DOHH2 (cell line): ENCODE results near the gene FAM107B.

Experiments
- H3F3A ChIP-seq: fragments of 200-600 bp; sonication (generic), shearing (Covaris generic); 2 replicates; pipeline ENCODE4 v1.6.0; 2016; ENCODE audit warnings: antibody characterized with exemption, mild to moderate bottlenecking; ENCODE audit not compliant: control insufficient read depth, insufficient read depth
- H3K27ac ChIP-seq: fragments of 200-600 bp; sonication (generic); 2 replicates; pipeline ENCODE4 v1.5.1; 2014; ENCODE audit warnings: low read depth, mild to moderate bottlenecking, low read length, moderate library complexity
- H3K27me3 ChIP-seq: fragments of 200-600 bp; sonication (generic); 2 replicates; pipeline ENCODE4 v1.6.1; 2014; ENCODE audit warnings: mild to moderate bottlenecking, low read length, mixed read lengths; ENCODE audit not compliant: control insufficient read depth
- H3K36me3 ChIP-seq: fragments of 200-600 bp; sonication (generic); 2 replicates; pipeline ENCODE4 v1.6.1; 2014; ENCODE audit warnings: mild to moderate bottlenecking, low read length, moderate library complexity, mixed read lengths; ENCODE audit not compliant: control insufficient read depth
- H3K4me1 ChIP-seq: fragments of 200-600 bp; sonication (generic); 2 replicates; pipeline ENCODE4 v1.6.1; 2014; ENCODE audit warnings: mild to moderate bottlenecking, low read length, mixed read lengths; ENCODE audit not compliant: control insufficient read depth
- H3K4me2 ChIP-seq: fragments of 200-600 bp; sonication (generic); 2 replicates; pipeline ENCODE4 v1.6.0; 2014; ENCODE audit warnings: mild to moderate bottlenecking, low read length, moderate library complexity
- H3K4me3 ChIP-seq: fragments of 200-600 bp; sonication (generic); 2 replicates; pipeline ENCODE4 v1.5.1; 2014; ENCODE audit warnings: mild to moderate bottlenecking, low read length, mixed read lengths
- H3K79me2 ChIP-seq: fragments of 200-600 bp; sonication (generic); 2 replicates; pipeline ENCODE4 v1.6.1; 2014; ENCODE audit warnings: mild to moderate bottlenecking, low read length, mixed read lengths; ENCODE audit not compliant: control insufficient read depth
- H3K9me2 ChIP-seq: fragments of 200-600 bp; sonication (generic); replicated peaks from 2 replicates; pipeline ENCODE4 v1.6.1; 2014; ENCODE audit warnings: mild to moderate bottlenecking, low read length, mixed read lengths; ENCODE audit not compliant: control insufficient read depth
- H3K9me3 ChIP-seq: fragments of 200-600 bp; sonication (generic); 2 replicates; pipeline ENCODE4 v1.6.1; 2014; ENCODE audit warnings: antibody characterized with exemption, low read length, mixed read lengths; ENCODE audit not compliant: control insufficient read depth, insufficient read depth
- H4K20me1 ChIP-seq: fragments of 200-600 bp; sonication (generic); 2 replicates; pipeline ENCODE4 v1.6.0; 2014; ENCODE audit warnings: low read depth, mild to moderate bottlenecking, antibody characterized with exemption, low read length, moderate library complexity; ENCODE audit not compliant: control insufficient read depth, insufficient read depth
- EZH2phosphoT487 ChIP-seq: fragments of 200-600 bp; sonication (generic); IDR thresholded peaks from 2 replicates; pipeline ENCODE4 v1.6.1; 2017; ENCODE audit warnings: borderline replicate concordance, mild to moderate bottlenecking, antibody characterized with exemption, low read length, moderate library complexity, mixed read lengths
- TF ChIP-seq, protein P1 (sequence below): fragments of 200-600 bp; sonication (generic); IDR thresholded peaks from one replicate; pipeline ENCODE4 v1.5.1; 2014; ENCODE audit warnings: antibody characterized with exemption, mild to moderate bottlenecking, low read depth, low read length; ENCODE audit not compliant: poor library complexity, severe bottlenecking

FAM107B gene

DNA sequence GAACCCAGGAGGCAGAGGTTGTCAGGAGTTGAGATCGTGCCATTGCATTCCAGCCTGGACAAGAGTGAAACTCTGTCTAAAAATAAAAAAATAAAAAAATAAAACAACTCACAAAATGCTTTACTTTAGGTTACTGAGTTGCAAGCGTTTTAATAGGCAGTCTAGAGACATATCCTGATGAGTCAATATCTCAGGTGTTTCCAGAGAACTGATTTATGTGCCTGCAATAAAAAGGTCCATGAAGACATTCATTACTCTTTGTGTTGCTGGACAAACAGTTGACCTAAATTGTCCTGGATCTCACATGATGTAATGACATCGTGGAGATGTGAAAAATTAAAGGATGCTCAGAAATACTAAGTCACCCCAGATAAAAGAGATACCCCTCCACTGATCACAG is 31.6 kb upstream of the FAM107B start:
- Histone ChIP-seq H3K9me3 (no peaks in the 10 kb centered on the region), H3K4me1 (peaks cover 45% of the 10 kb centered on the region), H3K27me3 (no peaks in the 10 kb centered on the region), H3K27ac (no peak overlapping the region), H3K4me3 (no peak overlapping the region), H3K79me2 (no peaks in the 10 kb centered on the region), H3F3A (peaks cover 3% of the 10 kb centered on the region; the same call in 1 of the 2 replicates), H3K9me2 (no peaks in the 10 kb centered on the region), H3K36me3 (no peaks in the 10 kb centered on the region), H4K20me1 (no peaks in the 10 kb centered on the region), H3K4me2 (no peak overlapping the region)
- TF ChIP-seq, protein P1, sequence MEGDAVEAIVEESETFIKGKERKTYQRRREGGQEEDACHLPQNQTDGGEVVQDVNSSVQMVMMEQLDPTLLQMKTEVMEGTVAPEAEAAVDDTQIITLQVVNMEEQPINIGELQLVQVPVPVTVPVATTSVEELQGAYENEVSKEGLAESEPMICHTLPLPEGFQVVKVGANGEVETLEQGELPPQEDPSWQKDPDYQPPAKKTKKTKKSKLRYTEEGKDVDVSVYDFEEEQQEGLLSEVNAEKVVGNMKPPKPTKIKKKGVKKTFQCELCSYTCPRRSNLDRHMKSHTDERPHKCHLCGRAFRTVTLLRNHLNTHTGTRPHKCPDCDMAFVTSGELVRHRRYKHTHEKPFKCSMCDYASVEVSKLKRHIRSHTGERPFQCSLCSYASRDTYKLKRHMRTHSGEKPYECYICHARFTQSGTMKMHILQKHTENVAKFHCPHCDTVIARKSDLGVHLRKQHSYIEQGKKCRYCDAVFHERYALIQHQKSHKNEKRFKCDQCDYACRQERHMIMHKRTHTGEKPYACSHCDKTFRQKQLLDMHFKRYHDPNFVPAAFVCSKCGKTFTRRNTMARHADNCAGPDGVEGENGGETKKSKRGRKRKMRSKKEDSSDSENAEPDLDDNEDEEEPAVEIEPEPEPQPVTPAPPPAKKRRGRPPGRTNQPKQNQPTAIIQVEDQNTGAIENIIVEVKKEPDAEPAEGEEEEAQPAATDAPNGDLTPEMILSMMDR, result no peak
- no peak for TF ChIP-seq EZH2phosphoT487

DNA sequence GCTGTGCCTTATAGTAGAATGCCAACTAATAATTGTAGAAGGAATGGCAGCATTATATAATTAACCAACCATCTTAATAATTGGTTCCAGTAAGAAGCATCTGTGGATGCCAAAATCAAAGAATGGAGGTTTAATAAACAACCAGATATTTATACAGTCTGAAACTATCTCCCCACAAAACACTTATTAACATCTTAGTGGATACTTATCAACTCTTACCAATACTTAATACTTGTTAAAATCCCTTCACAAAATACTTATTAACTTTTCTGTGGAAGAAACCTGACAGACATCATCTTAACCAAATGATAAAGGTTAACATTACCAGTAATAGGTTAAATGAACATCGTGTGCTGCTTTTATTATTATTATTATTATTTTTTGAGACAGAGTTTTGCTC is 29.1 kb upstream of the FAM107B start:
- H3K79me2 ChIP-seq, result no peaks in the 10 kb centered on the region
- no peak for TF ChIP-seq EZH2phosphoT487
- H4K20me1 ChIP-seq, result no peaks in the 10 kb centered on the region
- H3K4me3 ChIP-seq, result no peak overlapping the region
- H3F3A ChIP-seq, result peaks cover 17% of the 10 kb centered on the region
- H3K36me3 ChIP-seq, result no peaks in the 10 kb centered on the region
- H3K4me2 ChIP-seq, result no peak overlapping the region
- H3K9me2 ChIP-seq, result no peaks in the 10 kb centered on the region
- H3K4me1 ChIP-seq, result peaks cover 52% of the 10 kb centered on the region
- H3K9me3 ChIP-seq, result no peaks in the 10 kb centered on the region
- H3K27ac ChIP-seq, result no peak overlapping the region
- H3K27me3 ChIP-seq, result no peaks in the 10 kb centered on the region

DNA sequence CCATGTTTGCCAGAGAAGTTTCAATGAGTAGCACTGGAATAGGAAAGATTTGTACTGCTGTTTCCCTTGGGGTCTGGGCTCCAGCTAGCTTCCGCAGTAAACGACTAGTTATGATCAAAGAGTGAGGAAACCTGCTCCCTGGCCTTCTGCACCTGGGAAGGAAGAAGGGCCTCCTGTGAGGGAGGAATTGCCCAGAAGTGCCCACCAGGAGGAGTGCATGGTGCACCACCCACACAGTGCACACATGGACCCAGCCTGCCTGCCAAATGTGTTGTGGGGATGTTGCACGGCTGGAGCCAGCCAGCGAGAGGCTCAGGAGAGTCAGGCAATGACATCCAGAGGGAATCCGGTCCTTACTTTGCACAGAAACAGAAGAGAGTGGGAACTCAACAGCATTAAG is 27.0 kb upstream of the FAM107B start:
- Histone ChIP-seq H3K27me3 (no peaks in the 10 kb centered on the region), H3K9me2 (no peaks in the 10 kb centered on the region), H3K79me2 (no peaks in the 10 kb centered on the region), H3K9me3 (no peaks in the 10 kb centered on the region), H4K20me1 (no peaks in the 10 kb centered on the region), H3K4me2 (no peak overlapping the region), H3K27ac (no peak overlapping the region), H3F3A (peaks cover 31% of the 10 kb centered on the region), H3K36me3 (no peaks in the 10 kb centered on the region), H3K4me1 (peaks cover 67% of the 10 kb centered on the region), H3K4me3 (no peak overlapping the region)
- no peak for TF ChIP-seq EZH2phosphoT487
- TF ChIP-seq, protein P1, result peak; percentile 8

DNA sequence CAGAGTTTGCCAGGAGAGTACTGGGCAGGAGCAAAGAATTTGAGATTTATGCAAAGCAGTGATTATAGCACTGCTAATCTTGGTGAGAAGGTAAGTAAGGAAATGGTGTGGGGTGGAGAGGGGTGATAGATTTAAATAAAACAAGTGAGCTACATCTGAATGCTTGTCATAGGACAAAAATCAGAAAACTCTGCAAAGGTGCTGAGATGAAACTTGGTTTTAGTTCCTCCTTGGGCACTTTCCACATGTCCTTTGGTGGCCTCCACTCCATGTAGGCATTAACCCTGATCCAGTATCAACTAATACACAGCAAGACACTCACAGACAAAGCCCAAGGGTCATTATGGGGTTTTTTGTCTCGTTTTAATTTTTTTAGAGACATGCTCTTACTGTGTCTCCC is 25.7 kb upstream of the FAM107B start:
- Histone ChIP-seq H3K4me1 (peaks cover 79% of the 10 kb centered on the region), H3K27ac (peak overlapping the region; percentile 76), H3K4me2 (peak overlapping the region; percentile 71), H3K9me3 (no peaks in the 10 kb centered on the region), H3K36me3 (no peaks in the 10 kb centered on the region), H3F3A (peaks cover 33% of the 10 kb centered on the region), H3K79me2 (no peaks in the 10 kb centered on the region), H3K4me3 (peak overlapping the region; percentile 47), H3K9me2 (no peaks in the 10 kb centered on the region), H4K20me1 (no peaks in the 10 kb centered on the region), H3K27me3 (no peaks in the 10 kb centered on the region)
- TF ChIP-seq, protein P1, result no peak
- TF ChIP-seq EZH2phosphoT487, result no peak
